Mesenchymal stem cell (in vitro differentiated cells and primary cell): ENCODE data around the gene DNAJC5G.

Source experiments
- DNase-seq: peaks from one replicate; pipeline ENCODE4 v3.0.0-alpha.2; 2013
- H2AFZ ChIP-seq: one replicate; pipeline ENCODE4 v1.6.1; 2013; ENCODE audit warnings: low read depth, mild to moderate bottlenecking, control low read depth, inconsistent platforms, low read length, moderate library complexity
- H2AK5ac ChIP-seq: 2 replicates; pipeline ENCODE4 v1.6.1; 2013; ENCODE audit warnings: low read length, moderate library complexity, mild to moderate bottlenecking, inconsistent platforms; ENCODE audit not compliant: severe bottlenecking
- H2BK120ac ChIP-seq: one replicate; pipeline ENCODE4 v1.6.1; 2013; ENCODE audit warnings: low read depth, mild to moderate bottlenecking, inconsistent platforms, low read length, moderate library complexity
- H2BK12ac ChIP-seq, 2 experiments: one replicate each; pipeline ENCODE4 v1.6.1; 2013; ENCODE audit warnings: inconsistent platforms in 2 of 2, low read length in 2 of 2, mild to moderate bottlenecking in 2 of 2, moderate library complexity in 2 of 2, control low read depth in 1 of 2
- H2BK15ac ChIP-seq: one replicate; pipeline ENCODE4 v1.6.1; 2013; ENCODE audit warnings: mild to moderate bottlenecking, low read depth, inconsistent platforms; ENCODE audit not compliant: poor library complexity, severe bottlenecking
- H2BK5ac ChIP-seq: 2 replicates; pipeline ENCODE4 v1.6.1; 2013; ENCODE audit warnings: low read depth, mild to moderate bottlenecking, low read length, control low read depth, inconsistent platforms; ENCODE audit not compliant: poor library complexity, severe bottlenecking
- H3K14ac ChIP-seq, 2 experiments: one replicate each; pipeline ENCODE4 v1.6.1; 2013; ENCODE audit warnings: inconsistent platforms in 2 of 2, low read length in 2 of 2, control low read depth in 1 of 2, mild to moderate bottlenecking in 1 of 2, moderate library complexity in 1 of 2
- H3K18ac ChIP-seq, 2 experiments: one replicate each; pipeline ENCODE4 v1.6.1; 2013; ENCODE audit warnings: inconsistent platforms in 2 of 2, low read length in 2 of 2, control low read depth in 1 of 2, low read depth in 1 of 2, mild to moderate bottlenecking in 1 of 2
- H3K23ac ChIP-seq, 2 experiments: one replicate each; pipeline ENCODE4 v1.6.1; 2013; ENCODE audit warnings: inconsistent platforms in 2 of 2, low read length in 2 of 2, mild to moderate bottlenecking in 2 of 2, moderate library complexity in 2 of 2, control low read depth in 1 of 2
- H3K27ac ChIP-seq: 2 replicates; pipeline ENCODE4 v1.5.1; 2013; ENCODE audit warnings: mild to moderate bottlenecking, moderate library complexity, low read length, control low read depth, inconsistent platforms; ENCODE audit not compliant: poor library complexity, severe bottlenecking
- H3K27me3 ChIP-seq, 2 experiments: 2 replicates each; pipeline versions ENCODE4 v1.6.1 to v1.7.0; 2013; ENCODE audit warnings: low read length in 2 of 2, mild to moderate bottlenecking in 2 of 2, moderate library complexity in 2 of 2, control low read depth in 1 of 2, inconsistent platforms in 1 of 2; ENCODE audit not compliant: control insufficient read depth in 1 of 2, insufficient read depth in 1 of 2
- H3K36me3 ChIP-seq, 2 experiments: 2 replicates each; pipeline versions ENCODE4 v1.6.1 to v1.7.0; 2013; ENCODE audit warnings: low read length in 2 of 2, control low read depth in 1 of 2, inconsistent platforms in 1 of 2, low read depth in 1 of 2, mild to moderate bottlenecking in 1 of 2; ENCODE audit not compliant: insufficient read depth in 2 of 2, control insufficient read depth in 1 of 2
- H3K4ac ChIP-seq, 2 experiments: one replicate each; pipeline ENCODE4 v1.6.1; 2013; ENCODE audit warnings: inconsistent platforms in 2 of 2, low read length in 2 of 2, mild to moderate bottlenecking in 2 of 2, moderate library complexity in 2 of 2, control low read depth in 1 of 2, low read depth in 1 of 2
- H3K4me1 ChIP-seq: 2 replicates; pipeline ENCODE4 v1.6.1; 2013; ENCODE audit warnings: low read depth, low read length, control low read depth; ENCODE audit not compliant: control insufficient read depth, insufficient read depth
- H3K4me2 ChIP-seq: 2 replicates; pipeline ENCODE4 v1.6.1; 2013; ENCODE audit warnings: low read length, mild to moderate bottlenecking, inconsistent platforms; ENCODE audit not compliant: poor library complexity, severe bottlenecking
- H3K4me3 ChIP-seq, 2 experiments: 2 replicates each; pipeline versions ENCODE4 v1.5.1 to v1.7.0; 2013; ENCODE audit warnings: low read length in 2 of 2, mild to moderate bottlenecking in 2 of 2, control low read depth in 1 of 2, low read depth in 1 of 2; ENCODE audit not compliant: insufficient read depth in 1 of 2
- H3K79me1 ChIP-seq: replicated peaks from 2 replicates; pipeline ENCODE4 v1.6.1; 2013; ENCODE audit warnings: mild to moderate bottlenecking, control low read depth, low read length, inconsistent platforms; ENCODE audit not compliant: poor library complexity, severe bottlenecking
- H3K9ac ChIP-seq: 2 replicates; pipeline ENCODE4 v1.7.0; 2013; ENCODE audit warnings: mild to moderate bottlenecking, low read length, moderate library complexity
- H3K9me3 ChIP-seq: 2 replicates; pipeline ENCODE4 v1.7.0; 2013; ENCODE audit warnings: mild to moderate bottlenecking, low read length; ENCODE audit not compliant: control insufficient read depth
- H4K8ac ChIP-seq: one replicate; pipeline ENCODE4 v1.6.1; 2013; ENCODE audit warnings: inconsistent platforms, mild to moderate bottlenecking, low read length, moderate library complexity
- H4K91ac ChIP-seq: one replicate; pipeline ENCODE4 v1.6.1; 2013; ENCODE audit warnings: mild to moderate bottlenecking, low read length, inconsistent platforms
- WGBS: methylation state at CpG from one replicate; pipeline ENCODE4 v1.1.7; 2013; ENCODE audit warnings: mixed read lengths; 5-methylcytosine and 5-hydroxymethylcytosine counted together

DNAJC5G gene

GRCh38 chr2:27324720-27325119 is 49.5 kb downstream of the DNAJC5G start:
- Histone ChIP-seq H3K14ac (no peak overlapping the region), H2BK120ac (no peak overlapping the region), H4K8ac (no peak overlapping the region), H2BK5ac (no peak overlapping the region), H3K4me1 (peaks cover 13% of the 10 kb centered on the region), H2BK15ac (no peak overlapping the region), H3K36me3 (peaks cover 24 to 40% of the 10 kb centered on the region in 2 experiments), H3K79me1 (peaks cover 8% of the 10 kb centered on the region), H3K18ac (no peak overlapping the region), H3K27me3 (no peaks in the 10 kb centered on the region), H2AFZ (no peak overlapping the region), H3K4ac (no peak overlapping the region), H3K9ac (no peak overlapping the region), H4K91ac (no peak overlapping the region), H3K9me3 (no peaks in the 10 kb centered on the region), H2BK12ac (no peak overlapping the region), H3K4me3 (no peak overlapping the region), H2AK5ac (no peak overlapping the region), H3K4me2 (no peak overlapping the region), H3K23ac (no peak overlapping the region), H3K27ac (no peak overlapping the region)
- 96% methylated on average over 5 of the region's 5 CpGs for WGBS
- DNase-seq = no peak
